ENCODE measurements around the gene PHF14.

PHF14 gene

GRCh38 chr7:11124856-11125559 lies 151.3 kb downstream of the PHF14 start:
- no peak for DNase-seq (ENCODE audit: low read depth)
- TF ChIP-seq, protein P1, sequence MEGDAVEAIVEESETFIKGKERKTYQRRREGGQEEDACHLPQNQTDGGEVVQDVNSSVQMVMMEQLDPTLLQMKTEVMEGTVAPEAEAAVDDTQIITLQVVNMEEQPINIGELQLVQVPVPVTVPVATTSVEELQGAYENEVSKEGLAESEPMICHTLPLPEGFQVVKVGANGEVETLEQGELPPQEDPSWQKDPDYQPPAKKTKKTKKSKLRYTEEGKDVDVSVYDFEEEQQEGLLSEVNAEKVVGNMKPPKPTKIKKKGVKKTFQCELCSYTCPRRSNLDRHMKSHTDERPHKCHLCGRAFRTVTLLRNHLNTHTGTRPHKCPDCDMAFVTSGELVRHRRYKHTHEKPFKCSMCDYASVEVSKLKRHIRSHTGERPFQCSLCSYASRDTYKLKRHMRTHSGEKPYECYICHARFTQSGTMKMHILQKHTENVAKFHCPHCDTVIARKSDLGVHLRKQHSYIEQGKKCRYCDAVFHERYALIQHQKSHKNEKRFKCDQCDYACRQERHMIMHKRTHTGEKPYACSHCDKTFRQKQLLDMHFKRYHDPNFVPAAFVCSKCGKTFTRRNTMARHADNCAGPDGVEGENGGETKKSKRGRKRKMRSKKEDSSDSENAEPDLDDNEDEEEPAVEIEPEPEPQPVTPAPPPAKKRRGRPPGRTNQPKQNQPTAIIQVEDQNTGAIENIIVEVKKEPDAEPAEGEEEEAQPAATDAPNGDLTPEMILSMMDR (conservative IDR thresholded peaks at IDR 0.05; ENCODE audit: low read length): no peak
- no peak overlapping the region for H3K4me3 ChIP-seq (ENCODE audit: low read length)

- TF ChIP-seq, protein P1 (conservative IDR thresholded peaks at IDR 0.05; ENCODE audit: low read length): no peak
- no peak overlapping the region for H3K4me3 ChIP-seq (ENCODE audit: low read length)
- no peak for DNase-seq (ENCODE audit: low read depth)
Observed at GRCh38 chr7:11127114-11127785, 153.6 kb downstream of the PHF14 start.

DNA sequence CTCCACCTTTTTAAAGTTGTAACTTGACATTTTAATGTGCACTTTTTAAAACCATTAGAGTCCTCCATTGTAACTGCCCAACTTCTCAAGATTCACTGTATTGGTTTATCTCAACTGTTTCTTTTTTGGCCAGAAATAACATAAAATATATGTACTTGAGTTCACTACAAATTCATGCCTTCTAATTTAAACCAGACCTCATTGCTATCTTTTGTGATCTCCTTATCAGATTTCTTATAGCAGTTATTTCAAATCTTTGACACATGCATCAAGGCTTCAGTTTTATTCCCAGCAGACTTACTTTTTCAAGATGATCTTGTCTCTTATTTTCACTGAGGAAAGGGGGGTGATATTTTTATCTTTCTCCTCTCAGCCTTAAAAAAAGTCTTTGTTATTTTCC lies 154.3 kb downstream of the PHF14 start:
- DNase-seq (ENCODE audit: low read depth): no peak
- H3K4me3 ChIP-seq (ENCODE audit: low read length): no peak overlapping the region
- TF ChIP-seq, protein P1 (conservative IDR thresholded peaks at IDR 0.05; ENCODE audit: low read length): no peak

GRCh38 chr7:11128498-11128897 lies 154.8 kb downstream of the PHF14 start:
- no peak overlapping the region for H3K4me3 ChIP-seq (ENCODE audit: low read length)
- DNase-seq (ENCODE audit: low read depth): no peak
- TF ChIP-seq, protein P1 (conservative IDR thresholded peaks at IDR 0.05; ENCODE audit: low read length): no peak

- TF ChIP-seq, protein P1 (conservative IDR thresholded peaks at IDR 0.05; ENCODE audit: low read length): no peak
- DNase-seq (ENCODE audit: low read depth): peak; percentile 45
- no peak overlapping the region for H3K4me3 ChIP-seq (ENCODE audit: low read length)
Observed at GRCh38 chr7:11130012-11130411, 156.3 kb downstream of the PHF14 start.

DNA sequence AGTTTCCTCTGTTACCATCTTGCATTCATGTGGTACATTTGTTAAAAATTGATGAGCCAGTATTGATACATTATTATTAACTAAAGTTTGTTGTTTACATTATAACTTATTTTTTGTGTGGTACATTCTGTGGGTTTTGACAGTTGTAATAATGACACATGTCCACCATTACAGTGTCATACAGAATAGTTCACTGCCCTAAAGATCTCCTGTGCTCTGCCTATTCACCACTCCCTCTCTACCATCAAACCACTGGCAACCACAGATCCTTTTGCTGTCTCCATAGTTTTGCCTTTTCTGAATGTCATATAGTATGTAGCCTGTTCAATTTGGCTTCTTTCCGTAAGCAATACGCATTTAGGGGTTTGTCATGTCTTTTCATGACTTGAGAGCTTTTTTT lies 156.9 kb downstream of the PHF14 start:
- no peak for DNase-seq (ENCODE audit: low read depth)
- no peak overlapping the region for H3K4me3 ChIP-seq (ENCODE audit: low read length)
- TF ChIP-seq, protein P1 (conservative IDR thresholded peaks at IDR 0.05; ENCODE audit: low read length): no peak

- no peak for DNase-seq (ENCODE audit: low read depth)
- TF ChIP-seq, protein P1 (conservative IDR thresholded peaks at IDR 0.05; ENCODE audit: low read length): no peak
- no peak overlapping the region for H3K4me3 ChIP-seq (ENCODE audit: low read length)
Observed at GRCh38 chr7:11133436-11133959, 159.8 kb downstream of the PHF14 start.

All from AG10803 (cell line).